ENCODE results near the gene CHGA. TPM values are rescaled to one million over a fixed set of nuclear protein-coding genes. Genes with fewer than 3 reads are reported as not detected.

CHGA gene
- total RNA-seq, 1 donor: 0.18 TPM

DNA sequence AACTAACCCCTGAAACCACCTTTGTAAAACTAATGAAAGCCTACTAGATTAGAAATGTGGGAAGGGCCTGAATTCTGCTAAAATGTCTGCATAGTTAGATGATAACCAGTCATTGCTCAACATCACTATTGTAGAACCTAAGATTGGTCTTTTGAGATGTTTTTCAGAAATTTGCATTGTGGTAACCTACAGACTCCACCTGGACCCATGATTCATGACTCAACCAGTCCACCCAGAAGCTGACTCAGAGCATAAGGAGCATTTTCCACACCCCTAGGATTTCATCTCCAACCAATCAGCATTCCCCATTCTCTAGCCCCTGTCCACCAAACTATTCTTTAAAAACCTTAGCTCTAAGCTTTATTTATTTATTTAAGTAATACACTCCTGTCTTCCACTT is 30.4 kb upstream of the CHGA start:
- no peak overlapping the region for H3K4me3 ChIP-seq (ENCODE audit: low read depth, low read length)
- TF ChIP-seq, protein P1, sequence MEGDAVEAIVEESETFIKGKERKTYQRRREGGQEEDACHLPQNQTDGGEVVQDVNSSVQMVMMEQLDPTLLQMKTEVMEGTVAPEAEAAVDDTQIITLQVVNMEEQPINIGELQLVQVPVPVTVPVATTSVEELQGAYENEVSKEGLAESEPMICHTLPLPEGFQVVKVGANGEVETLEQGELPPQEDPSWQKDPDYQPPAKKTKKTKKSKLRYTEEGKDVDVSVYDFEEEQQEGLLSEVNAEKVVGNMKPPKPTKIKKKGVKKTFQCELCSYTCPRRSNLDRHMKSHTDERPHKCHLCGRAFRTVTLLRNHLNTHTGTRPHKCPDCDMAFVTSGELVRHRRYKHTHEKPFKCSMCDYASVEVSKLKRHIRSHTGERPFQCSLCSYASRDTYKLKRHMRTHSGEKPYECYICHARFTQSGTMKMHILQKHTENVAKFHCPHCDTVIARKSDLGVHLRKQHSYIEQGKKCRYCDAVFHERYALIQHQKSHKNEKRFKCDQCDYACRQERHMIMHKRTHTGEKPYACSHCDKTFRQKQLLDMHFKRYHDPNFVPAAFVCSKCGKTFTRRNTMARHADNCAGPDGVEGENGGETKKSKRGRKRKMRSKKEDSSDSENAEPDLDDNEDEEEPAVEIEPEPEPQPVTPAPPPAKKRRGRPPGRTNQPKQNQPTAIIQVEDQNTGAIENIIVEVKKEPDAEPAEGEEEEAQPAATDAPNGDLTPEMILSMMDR (IDR thresholded peaks at IDR 0.05; ENCODE audit: insufficient read depth, low read length): no peak
- DNase-seq (ENCODE audit: low read depth): no peak

DNA sequence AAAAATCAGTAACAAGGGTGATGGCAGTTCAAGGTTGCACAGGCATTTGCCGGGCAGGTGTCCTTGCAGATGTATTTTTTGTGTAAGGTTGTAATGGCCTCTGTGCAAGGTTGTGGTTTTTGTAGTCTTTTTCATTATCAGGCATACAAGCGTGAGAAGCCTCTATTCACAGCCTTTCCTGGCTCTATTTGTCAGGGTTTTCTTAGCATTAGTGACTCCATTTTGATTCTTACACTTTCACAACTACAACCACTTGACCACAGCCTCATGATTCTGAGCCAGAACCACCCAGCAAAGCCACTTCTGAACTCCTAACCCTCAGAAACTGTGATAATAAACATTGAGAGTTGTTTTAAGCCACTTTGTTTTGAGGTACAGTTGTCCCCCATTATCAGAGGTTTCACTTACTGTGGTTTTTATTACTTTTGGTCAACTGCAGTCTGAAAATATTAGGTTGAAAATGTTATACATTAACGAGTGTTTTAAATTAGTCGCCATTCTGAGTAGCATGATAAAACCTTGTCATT is 27.5 kb upstream of the CHGA start:
- DNase-seq (ENCODE audit: low read depth): no peak
- no peak overlapping the region for H3K4me3 ChIP-seq (ENCODE audit: low read depth, low read length)
- TF ChIP-seq, protein P1 (IDR thresholded peaks at IDR 0.05; ENCODE audit: insufficient read depth, low read length): no peak

- H3K4me3 ChIP-seq (ENCODE audit: low read depth, low read length): no peak overlapping the region
- TF ChIP-seq, protein P1 (IDR thresholded peaks at IDR 0.05; ENCODE audit: insufficient read depth, low read length): no peak
- peak; percentile 2 for DNase-seq (ENCODE audit: low read depth)
Measured at GRCh38 chr14:92897922-92898565, 24.9 kb upstream of the CHGA start.

GRCh38 chr14:92898566-92899131 is 24.3 kb upstream of the CHGA start:
- no peak overlapping the region for H3K4me3 ChIP-seq (ENCODE audit: low read depth, low read length)
- TF ChIP-seq, protein P1 (IDR thresholded peaks at IDR 0.05; ENCODE audit: insufficient read depth, low read length): no peak
- DNase-seq (ENCODE audit: low read depth): no peak

GRCh38 chr14:92900660-92901059 is 22.3 kb upstream of the CHGA start:
- no peak overlapping the region for H3K4me3 ChIP-seq (ENCODE audit: low read depth, low read length)
- DNase-seq (ENCODE audit: low read depth): no peak
- TF ChIP-seq, protein P1 (IDR thresholded peaks at IDR 0.05; ENCODE audit: insufficient read depth, low read length): no peak

DNA sequence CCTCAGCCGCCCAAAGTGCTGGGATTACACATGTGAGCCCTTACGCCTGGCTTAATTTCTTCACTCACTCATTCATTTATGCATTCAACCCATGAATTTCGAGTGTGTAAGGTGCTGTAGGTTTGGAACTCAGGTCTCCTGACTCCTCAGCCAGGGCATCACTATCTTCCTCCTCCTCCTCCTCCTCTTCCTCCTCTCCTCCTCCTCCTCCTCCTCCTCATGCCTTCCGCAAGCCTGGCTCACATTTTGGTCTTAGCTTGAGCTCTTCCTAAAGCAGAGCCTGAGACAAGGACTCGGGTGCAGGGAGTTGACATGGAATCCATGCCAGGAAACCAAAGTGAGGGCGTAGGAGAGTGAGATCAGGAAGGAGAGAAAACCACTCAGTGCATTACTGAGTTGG is 20.8 kb upstream of the CHGA start:
- DNase-seq (ENCODE audit: low read depth): no peak
- TF ChIP-seq, protein P1 (IDR thresholded peaks at IDR 0.05; ENCODE audit: insufficient read depth, low read length): no peak
- no peak overlapping the region for H3K4me3 ChIP-seq (ENCODE audit: low read depth, low read length)

Data from fibroblast of the aortic adventitia (primary cell).